GM12874 (cell line): Measurements from ENCODE around the gene CIAO3.

Experiments
- CTCF ChIP-seq: IDR thresholded peaks from 2 replicates; pipeline ENCODE4 v1.5.1; 2011; ENCODE audit warnings: low read depth, mild to moderate bottlenecking, control low read depth, low read length, moderate library complexity; ENCODE audit not compliant: insufficient read depth

CIAO3 gene

GRCh38 chr16:711548-712320 lies 29.1 kb downstream of the CIAO3 start:
- TF ChIP-seq CTCF: peak; percentile 99

GRCh38 chr16:711084-711483 lies 29.7 kb downstream of the CIAO3 start:
- no peak for TF ChIP-seq CTCF

- TF ChIP-seq CTCF: no peak
Measured at GRCh38 chr16:710500-711075, 30.2 kb downstream of the CIAO3 start.

- no peak for TF ChIP-seq CTCF
Measured at GRCh38 chr16:709566-710499, 31.0 kb downstream of the CIAO3 start.

- TF ChIP-seq CTCF: no peak
Measured at GRCh38 chr16:708959-709358, 31.8 kb downstream of the CIAO3 start.

- TF ChIP-seq CTCF: no peak
Measured at GRCh38 chr16:708019-708418, 32.8 kb downstream of the CIAO3 start.

- TF ChIP-seq CTCF: no peak
Measured at GRCh38 chr16:707062-707538, 33.7 kb downstream of the CIAO3 start.
